Heart left ventricle (tissue), 16 donors: ENCODE results near the gene GRIA3. TPM values are rescaled to one million over a fixed set of nuclear protein-coding genes. Genes with fewer than 3 reads are reported as not detected.
"Not testable (repeated sequence)": the region's sequence is repeated elsewhere in the genome, so short reads cannot be mapped to it uniquely, and the experiment has no call there.

Experiments used
- ATAC-seq, 4 donors: fragments of 200-7000 bp; cut with Tn5 transposase; one replicate each; pipeline ENCODE4 v1.9.1; 2020 to 2022; ENCODE audit warnings: moderate library complexity in 4 of 4, mild to moderate bottlenecking in 3 of 4, moderate number of reproducible peaks in 1 of 4
- DNase-seq, 5 donors: peaks; one replicate each; pipeline ENCODE4 v3.0.0-alpha.2; 2020
- H3K27ac ChIP-seq, 12 donors: fragments of 200-600 bp; sonication (generic) in 4 of 12; one replicate each; pipeline versions ENCODE4 v1.5.0 to v1.8.0; 2016 to 2022; ENCODE audit warnings: mild to moderate bottlenecking in 2 of 12
- H3K27me3 ChIP-seq, 9 donors: fragments of 200-600 bp; sonication (generic) in 2 of 9; one replicate each; pipeline versions ENCODE4 v1.5.1 to v1.8.0; 2016 to 2022; ENCODE audit warnings: mild to moderate bottlenecking in 3 of 9
- H3K36me3 ChIP-seq, 9 donors: fragments of 200-600 bp; sonication (generic) in 2 of 9; one replicate each; pipeline versions ENCODE4 v1.5.0 to v1.8.0; 2018 to 2022; ENCODE audit warnings: mild to moderate bottlenecking in 2 of 9
- H3K4me1 ChIP-seq, 12 donors: fragments of 200-600 bp; sonication (generic) in 4 of 12; one replicate each; pipeline versions ENCODE4 v1.5.0 to v1.8.0; 2016 to 2022; ENCODE audit warnings: mild to moderate bottlenecking in 3 of 12
- H3K4me3 ChIP-seq, 12 donors: fragments of 200-600 bp; sonication (generic) in 4 of 12; one replicate each; pipeline versions ENCODE4 v1.5.0 to v1.8.0; 2017 to 2022; ENCODE audit warnings: mild to moderate bottlenecking in 9 of 12, moderate library complexity in 4 of 12
- H3K9me3 ChIP-seq, 12 donors: fragments of 200-600 bp; sonication (generic) in 4 of 12; one replicate each; pipeline versions ENCODE4 v1.5.0 to v1.8.0; 2016 to 2022; ENCODE audit warnings: mild to moderate bottlenecking in 1 of 12
- POLR2A ChIP-seq, 2 donors: fragments of 450-650 bp; IDR thresholded peaks; one replicate each; pipeline ENCODE4 v1.6.1; 2017; ENCODE audit warnings: antibody characterized with exemption in 2 of 2, mild to moderate bottlenecking in 2 of 2, moderate library complexity in 2 of 2
- WGBS, 4 donors: extraction: QIAGEN DNeasy Blood & Tissue Kit in 2 of 4; methylation state at CpG; one replicate each; pipeline versions ENCODE4 v1.1.5 to v1.1.7; 2013 to 2018; 5-methylcytosine and 5-hydroxymethylcytosine counted together
- intact Hi-C, 10 donors: fragments of 100-400 bp; cut with DNase I; formaldehyde crosslinking; loops; one replicate each; pipeline versions ENCODE4 v1.11.1 to v1.14.2; 2022
- polyA plus RNA-seq, 2 donors: library from polyadenylated mRNA; stranded (reverse); fragments of 200-250 nt; gene quantifications; one replicate each; pipeline ENCODE4 v1.2.3, GENCODE V29; 2013
- total RNA-seq, 9 donors: library from RNA; depleted of rRNA in 2 of 9; stranded (reverse); fragments of >200 nt in 2 of 9; fragmentation: NEBNext Ultra II Directional in 3 of 9; extraction: Animal tissue kit (Norgen Biotek cat#: 25700) in 3 of 9; gene quantifications; one replicate each; pipeline versions ENCODE4 v1.1.0 to v1.2.4, GENCODE V29; 2016 to 2023
- TF ChIP-seq, protein P1 (sequence below), 12 donors: fragments of 200-600 bp; sonication (generic) in 4 of 12; IDR thresholded peaks; one replicate each; pipeline versions ENCODE4 v1.5.0 to v1.8.0; 2018 to 2022; ENCODE audit warnings: antibody characterized with exemption in 12 of 12, mild to moderate bottlenecking in 5 of 12
- donor health status: ischemic (EF 13 %, LVEDD 7.1; RV severe dilation, severe dysfunction).
- donor health status: healthy with polysubstance abuse.
- donor health status: DM: no; HTN: yes; CAD: no.
- donor health status: DM: no; HTN: no; CAD: no.
- donor health status: ischemic (EF 25% LVEDD 6.9; RV normal size, moderate dysfunction).
- donor health status: ischemic (EF 25% LVEDD 5.7; RV mildly dilated, moderate dysfunction).
- donor health status: healthy.
- donor health status: DM: yes; HTN: yes; CAD: no.
- donor health status: ischemic (EF 35%, LVEDD 5.7; RV mildly dilated, moderate dysfunction).
- donor health status: nonischemic (EF 11% LVEDD 7.7; RV severe dilation, severe dysfunction).
- donor health status: DM: yes; HTN: yes; CAD: no.
- donor health status: PGD.
- donor health status: ischemic (EF 29% LVEDD 5.4; RV normal size, mild dysfunction).
- donor health status: nonischemic (EF 23%, LVEDD 6.1; RV moderate dilation, normal function).

The GRIA3 gene
- total and polyA plus RNA-seq, 11 donors: 0.07 to 12.9 (median 1.00) TPM

GRCh38 chrX:123504630-123505270 is 320.7 kb downstream of the GRIA3 start:
- 56 to 69% (median 63%) methylated on average over 3 of the region's 3 CpGs for WGBS, 4 donors
- Histone ChIP-seq H3K36me3 (no peaks in the 10 kb centered on the region), H3K9me3 (peaks cover 0 to 9% (median 0%) of the 10 kb centered on the region in 12 donors), H3K4me3 (no peak overlapping the region), H3K4me1 (no peaks in the 10 kb centered on the region), H3K27ac (no peak overlapping the region), H3K27me3 (no peaks in the 10 kb centered on the region)
- intact Hi-C loops: no loop called here
- ATAC-seq (no peak), DNase-seq (no peak)
- no peak for TF ChIP-seq POLR2A (IDR thresholded peaks at IDR 0.05)
- TF ChIP-seq, protein P1, sequence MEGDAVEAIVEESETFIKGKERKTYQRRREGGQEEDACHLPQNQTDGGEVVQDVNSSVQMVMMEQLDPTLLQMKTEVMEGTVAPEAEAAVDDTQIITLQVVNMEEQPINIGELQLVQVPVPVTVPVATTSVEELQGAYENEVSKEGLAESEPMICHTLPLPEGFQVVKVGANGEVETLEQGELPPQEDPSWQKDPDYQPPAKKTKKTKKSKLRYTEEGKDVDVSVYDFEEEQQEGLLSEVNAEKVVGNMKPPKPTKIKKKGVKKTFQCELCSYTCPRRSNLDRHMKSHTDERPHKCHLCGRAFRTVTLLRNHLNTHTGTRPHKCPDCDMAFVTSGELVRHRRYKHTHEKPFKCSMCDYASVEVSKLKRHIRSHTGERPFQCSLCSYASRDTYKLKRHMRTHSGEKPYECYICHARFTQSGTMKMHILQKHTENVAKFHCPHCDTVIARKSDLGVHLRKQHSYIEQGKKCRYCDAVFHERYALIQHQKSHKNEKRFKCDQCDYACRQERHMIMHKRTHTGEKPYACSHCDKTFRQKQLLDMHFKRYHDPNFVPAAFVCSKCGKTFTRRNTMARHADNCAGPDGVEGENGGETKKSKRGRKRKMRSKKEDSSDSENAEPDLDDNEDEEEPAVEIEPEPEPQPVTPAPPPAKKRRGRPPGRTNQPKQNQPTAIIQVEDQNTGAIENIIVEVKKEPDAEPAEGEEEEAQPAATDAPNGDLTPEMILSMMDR (IDR thresholded peaks at IDR 0.05): no peak

DNA sequence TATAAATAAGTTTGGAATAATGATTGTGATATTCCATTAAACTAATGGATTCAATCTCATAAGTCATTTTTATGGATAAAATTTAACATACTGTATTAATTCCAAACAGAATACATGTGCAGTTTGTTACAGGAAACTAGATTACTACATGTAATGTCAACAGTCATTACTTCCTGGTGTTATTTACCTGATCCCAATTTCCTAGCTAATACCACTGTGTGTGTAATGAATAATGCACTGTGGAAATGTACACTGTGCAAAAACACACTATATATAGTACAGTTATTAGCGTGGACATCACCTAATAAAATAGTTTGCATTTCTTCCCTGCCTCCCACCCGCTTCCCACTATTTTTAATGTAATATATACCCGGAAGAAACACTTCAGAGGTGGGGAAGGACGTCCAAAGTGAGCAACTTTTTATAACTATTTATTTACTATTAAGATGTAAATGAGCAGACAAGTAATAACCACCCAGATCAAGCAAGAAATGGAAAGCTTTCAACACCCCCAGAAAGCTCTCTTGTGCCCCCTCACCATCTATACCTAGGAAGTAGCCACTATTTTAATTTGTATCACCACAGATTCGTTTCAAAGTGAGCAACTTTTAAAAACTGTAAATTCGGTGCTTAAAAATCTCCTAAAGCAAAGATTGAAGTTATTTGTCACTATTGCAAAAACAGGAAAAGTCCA is 329.7 kb downstream of the GRIA3 start:
- WGBS, 4 donors: 52 to 65% (median 59%) methylated on average over 6 of the region's 6 CpGs
- Histone ChIP-seq H3K9me3 (peaks cover 0 to 13% (median 0%) of the 10 kb centered on the region in 12 donors), H3K27ac (no peak overlapping the region), H3K4me1 (no peaks in the 10 kb centered on the region), H3K36me3 (no peaks in the 10 kb centered on the region), H3K27me3 (no peaks in the 10 kb centered on the region), H3K4me3 (peak overlapping the region in 1 of 12 donors; percentile 34)
- ATAC-seq: no peak
- no peak for DNase-seq
- TF ChIP-seq, protein P1 (IDR thresholded peaks at IDR 0.05): no peak
- TF ChIP-seq POLR2A (IDR thresholded peaks at IDR 0.05): no peak
- intact Hi-C loops: no loop called here

DNA sequence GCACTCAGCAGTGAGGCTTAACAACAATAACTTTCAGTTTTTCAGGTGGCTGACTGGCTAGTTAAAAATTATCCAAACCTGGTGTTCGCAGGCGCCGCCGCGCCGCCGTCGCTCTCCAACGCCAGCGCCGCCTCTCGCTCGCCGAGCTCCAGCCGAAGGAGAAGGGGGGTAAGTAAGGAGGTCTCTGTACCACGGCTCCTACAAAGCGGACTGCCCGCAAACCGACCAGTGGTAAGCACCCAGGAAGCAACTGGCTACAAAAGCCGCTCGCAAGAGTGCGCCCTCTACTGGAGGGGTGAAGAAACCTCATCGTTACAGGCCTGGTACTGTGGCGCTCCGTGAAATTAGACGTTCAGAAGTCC is 330.2 kb downstream of the GRIA3 start:
- H3K27me3 ChIP-seq, H3K4me1 ChIP-seq, H3K27ac ChIP-seq, ATAC-seq, DNase-seq, H3K36me3 ChIP-seq, intact Hi-C loops: not testable (repeated sequence)
- peaks cover 0 to 13% (median 0%) of the 10 kb centered on the region in 12 donors for H3K9me3 ChIP-seq
- H3K4me3 ChIP-seq: peak overlapping the region in 1 of 12 donors; percentile 34
- 66 to 72% (median 68%) methylated on average over 25 to 26 of the region's 26 CpGs for WGBS, 4 donors
- TF ChIP-seq, protein P1 (IDR thresholded peaks at IDR 0.05): peak in 1 of 12 donors; percentile 15

DNA sequence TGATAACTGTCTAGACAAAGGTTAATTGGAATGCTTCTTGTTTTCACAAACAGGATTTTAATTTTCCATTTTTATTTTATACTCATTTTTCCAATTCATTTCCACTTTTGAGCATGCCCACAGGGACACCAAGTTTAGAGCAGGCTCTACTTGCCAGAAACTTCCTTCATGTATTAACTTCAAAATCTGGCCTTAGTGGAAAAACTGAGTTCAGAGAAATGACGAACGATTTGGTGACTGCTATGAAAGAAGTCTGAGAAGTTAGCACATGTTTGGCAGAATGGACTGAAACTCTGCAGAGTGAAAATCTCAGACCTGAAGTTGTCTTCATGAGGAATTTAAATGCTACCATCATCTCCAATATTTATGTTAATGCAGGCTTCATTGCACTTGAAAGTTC is 334.7 kb downstream of the GRIA3 start:
- H3K9me3 ChIP-seq: peaks cover 0 to 23% (median 0%) of the 10 kb centered on the region in 12 donors
- WGBS, 4 donors: 65 to 93% (median 71%) methylated on average over 2 of the region's 2 CpGs
- H3K4me3 ChIP-seq: no peak overlapping the region
- H3K27me3 ChIP-seq: no peaks in the 10 kb centered on the region
- ATAC-seq (no peak), DNase-seq (no peak)
- intact Hi-C loops: no loop called here
- H3K4me1 ChIP-seq: no peaks in the 10 kb centered on the region
- H3K27ac ChIP-seq: no peak overlapping the region
- H3K36me3 ChIP-seq: no peaks in the 10 kb centered on the region
- TF ChIP-seq, protein P1 (IDR thresholded peaks at IDR 0.05): no peak
- TF ChIP-seq POLR2A (IDR thresholded peaks at IDR 0.05): no peak
